Measurements from ENCODE around the gene CNMD. TPM values are rescaled to one million over a fixed set of nuclear protein-coding genes. Genes with fewer than 3 reads are reported as not detected.

The CNMD gene
- polyA plus RNA-seq, 1 of the 3 experiments (the other 2 are of a cell fraction): not detected

DNA sequence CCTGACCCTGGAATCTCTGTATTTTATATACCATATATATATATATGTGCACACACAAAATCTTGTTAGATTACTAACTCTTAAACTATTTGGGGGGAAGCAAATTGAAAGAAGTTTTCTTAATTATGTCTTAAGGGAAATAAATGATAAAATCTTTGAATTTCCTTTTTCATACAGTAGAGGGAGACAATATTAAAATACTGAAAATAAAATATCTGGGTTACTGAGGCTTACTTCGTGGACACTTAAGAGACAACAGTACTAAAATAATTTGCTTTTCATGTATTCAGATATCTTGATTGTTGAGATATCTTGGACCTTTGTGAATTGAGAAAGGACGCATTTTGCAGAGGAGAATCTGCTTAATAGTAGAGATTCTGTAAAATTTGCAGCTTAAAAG, 69.9 kb downstream of the CNMD start:
- Histone ChIP-seq H3K9ac (no peak overlapping the region), H2AFZ (ENCODE audit: low read depth) (no peak overlapping the region), H4K20me1 (ENCODE audit: insufficient read depth) (no peaks in the 10 kb centered on the region), H3K4me3 (ENCODE audit: low read depth in 2 of 2, low read length in 1 of 2) (no peak overlapping the region), H3F3A (replicated peaks; ENCODE audit: insufficient read depth) (peaks cover 13% of the 10 kb centered on the region), H3K9me2 (no peaks in the 10 kb centered on the region), H3K4me1 (ENCODE audit: control insufficient read depth in 1 of 2, insufficient read depth in 2 of 2, low read depth in 1 of 2, low read length in 1 of 2) (no peaks in the 10 kb centered on the region; a peak in 1 of 4 replicates), H3K4me2 (no peak overlapping the region), H3K36me3 (replicated peaks in 1 of 2; ENCODE audit: control insufficient read depth in 1 of 2, insufficient read depth in 2 of 2, low read length in 1 of 2) (peaks cover 54 to 64% of the 10 kb centered on the region in 2 experiments), H3K27ac (ENCODE audit: low read depth in 2 of 2, low read length in 1 of 2) (no peak overlapping the region), H3K27me3 (ENCODE audit: insufficient read depth) (no peaks in the 10 kb centered on the region), H3K79me2 (ENCODE audit: insufficient read depth) (peaks cover 15% of the 10 kb centered on the region; the same call in 1 of the 2 replicates), H3K9me3 (no peaks in the 10 kb centered on the region)
- POLR2A ChIA-PET: no interaction called here
- peak; percentile 50 for TF ChIP-seq CTCF (IDR thresholded peaks at IDR 0.05)
- TF ChIP-seq YY1 (IDR thresholded peaks at IDR 0.05; ENCODE audit: low read depth): no peak
- no peak for TF ChIP-seq EP300 (IDR thresholded peaks at IDR 0.05; ENCODE audit: borderline replicate concordance in 1 of 2, low read depth in 1 of 2, low read length in 1 of 2)
- TF ChIP-seq PBX3 (IDR thresholded peaks at IDR 0.05): no peak
- no peak for TF ChIP-seq MXI1 (IDR thresholded peaks at IDR 0.05; ENCODE audit: low read depth, low read length)
- CTCF ChIA-PET: interaction anchor here (0.9 to 1.0 kb wide), 5 partner anchors 11 to 299 kb away, joined by 3 to 4 read pairs (median 4); no protein-coding TSS in a partner anchor
- no peak for DNase-seq
- WGBS (ENCODE audit: low lambda C conversion rate): 94% methylated on average over 2 of the region's 2 CpGs

DNA sequence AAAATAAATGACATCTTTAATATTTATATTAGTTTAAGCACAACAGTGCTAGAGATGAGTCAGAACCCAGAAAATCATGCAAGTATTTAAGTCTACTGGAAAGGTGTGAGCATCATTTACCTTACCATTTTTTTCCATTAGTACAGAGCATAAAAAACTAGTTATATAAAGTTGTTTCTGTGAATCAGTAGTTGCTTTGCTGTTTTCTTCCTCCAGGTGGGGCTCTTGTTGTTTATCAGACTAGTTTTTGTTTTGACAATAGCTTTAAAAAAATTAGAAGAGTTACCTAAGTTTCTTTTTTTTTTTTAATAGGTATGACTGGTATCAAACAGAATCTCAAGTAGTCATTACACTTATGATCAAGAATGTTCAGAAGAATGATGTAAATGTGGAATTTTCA, 74.3 kb downstream of the CNMD start:
- H3K9ac ChIP-seq: no peak overlapping the region
- no peaks in the 10 kb centered on the region for H3K9me3 ChIP-seq
- POLR2A ChIA-PET: interaction anchor here (0.6 to 0.8 kb wide), 2 partner anchors 23 to 163 kb away, joined by 4 to 5 read pairs; no protein-coding TSS in a partner anchor
- H3K27me3 ChIP-seq (ENCODE audit: insufficient read depth): no peaks in the 10 kb centered on the region
- TF ChIP-seq SMC3 (IDR thresholded peaks at IDR 0.05; ENCODE audit: low read depth, low read length): peak; percentile 20; the same call in 1 of the 2 replicates
- peak; percentile 67 for TF ChIP-seq CTCF (IDR thresholded peaks at IDR 0.05)
- no peak for TF ChIP-seq MXI1 (IDR thresholded peaks at IDR 0.05; ENCODE audit: low read depth, low read length)
- TF ChIP-seq, protein P1, sequence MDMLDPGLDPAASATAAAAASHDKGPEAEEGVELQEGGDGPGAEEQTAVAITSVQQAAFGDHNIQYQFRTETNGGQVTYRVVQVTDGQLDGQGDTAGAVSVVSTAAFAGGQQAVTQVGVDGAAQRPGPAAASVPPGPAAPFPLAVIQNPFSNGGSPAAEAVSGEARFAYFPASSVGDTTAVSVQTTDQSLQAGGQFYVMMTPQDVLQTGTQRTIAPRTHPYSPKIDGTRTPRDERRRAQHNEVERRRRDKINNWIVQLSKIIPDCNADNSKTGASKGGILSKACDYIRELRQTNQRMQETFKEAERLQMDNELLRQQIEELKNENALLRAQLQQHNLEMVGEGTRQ (IDR thresholded peaks at IDR 0.05; ENCODE audit: borderline replicate concordance, low read depth, low read length): no peak
- TF ChIP-seq RAD21 (IDR thresholded peaks at IDR 0.05; ENCODE audit: low read length): peak; percentile 59
- H3K9me2 ChIP-seq: no peaks in the 10 kb centered on the region
- no peaks in the 10 kb centered on the region for H4K20me1 ChIP-seq (ENCODE audit: insufficient read depth)
- H2AFZ ChIP-seq (ENCODE audit: low read depth): no peak overlapping the region
- H3K4me3 ChIP-seq (ENCODE audit: low read depth in 2 of 2, low read length in 1 of 2): no peak overlapping the region
- no peaks in the 10 kb centered on the region; a peak in 1 of 4 replicates for H3K4me1 ChIP-seq (ENCODE audit: control insufficient read depth in 1 of 2, insufficient read depth in 2 of 2, low read depth in 1 of 2, low read length in 1 of 2)
- peak; percentile 22 for DNase-seq
- H3K27ac ChIP-seq (ENCODE audit: low read depth in 2 of 2, low read length in 1 of 2): no peak overlapping the region
- peaks cover 2% of the 10 kb centered on the region; the same call in 1 of the 2 replicates for H3K79me2 ChIP-seq (ENCODE audit: insufficient read depth)
- peaks cover 73 to 80% of the 10 kb centered on the region in 2 experiments for H3K36me3 ChIP-seq (replicated peaks in 1 of 2; ENCODE audit: control insufficient read depth in 1 of 2, insufficient read depth in 2 of 2, low read length in 1 of 2)
- H3K4me2 ChIP-seq: no peak overlapping the region
- CTCF ChIA-PET: interaction anchor here (0.6 to 5.1 kb wide), 52 partner anchors 8 to 536 kb away, joined by 3 to 86 read pairs (median 5); partner anchors contain the start of genes PCDH8 and SUGT1
- peaks cover 13% of the 10 kb centered on the region for H3F3A ChIP-seq (replicated peaks; ENCODE audit: insufficient read depth)
